Measurements from ENCODE around the gene SF3B3.
"Not testable (repeated sequence)": the region's sequence is repeated elsewhere in the genome, so short reads cannot be mapped to it uniquely, and the experiment has no call there.

Gene SF3B3

GRCh38 chr16:70592106-70592571 lies 68.5 kb downstream of the SF3B3 start:
- no peak for DNase-seq

GRCh38 chr16:70593544-70593943 lies 69.9 kb downstream of the SF3B3 start:
- no peak for DNase-seq

GRCh38 chr16:70594569-70594968 lies 71.0 kb downstream of the SF3B3 start:
- no peak for DNase-seq

GRCh38 chr16:70597135-70597835 lies 73.7 kb downstream of the SF3B3 start:
- no peak for DNase-seq

GRCh38 chr16:70598937-70599503 lies 75.4 kb downstream of the SF3B3 start:
- DNase-seq = no peak

- DNase-seq = no peak
These were observed 77.1 kb downstream of the SF3B3 start for GRCh38 chr16:70600730-70601129.

- no peak for DNase-seq
These were observed 78.3 kb downstream of the SF3B3 start for GRCh38 chr16:70601576-70602575.

GRCh38 chr16:70602831-70603230 lies 79.2 kb downstream of the SF3B3 start:
- no peak for DNase-seq

GRCh38 chr16:70604407-70605282 lies 81.0 kb downstream of the SF3B3 start:
- no peak for DNase-seq

GRCh38 chr16:70605283-70605657 lies 81.7 kb downstream of the SF3B3 start:
- no peak for DNase-seq

- no peak for DNase-seq
These were observed 84.9 kb downstream of the SF3B3 start for GRCh38 chr16:70608521-70608920.

- no peak for DNase-seq
These were observed 86.9 kb downstream of the SF3B3 start for GRCh38 chr16:70610273-70611223.

GRCh38 chr16:70611224-70611598 lies 87.6 kb downstream of the SF3B3 start:
- no peak for DNase-seq

GRCh38 chr16:70611785-70612303 lies 88.2 kb downstream of the SF3B3 start:
- DNase-seq = no peak

GRCh38 chr16:70612931-70613330 lies 89.3 kb downstream of the SF3B3 start:
- DNase-seq = no peak

- no peak for DNase-seq
These were observed 90.8 kb downstream of the SF3B3 start for GRCh38 chr16:70614208-70614951.

GRCh38 chr16:70615945-70616344 lies 92.3 kb downstream of the SF3B3 start:
- DNase-seq = no peak

- not testable (repeated sequence) for DNase-seq
These were observed 98.2 kb downstream of the SF3B3 start for GRCh38 chr16:70621864-70622263.
